HCT116 (cell line): ENCODE results near the gene ARHGEF37. TPM values are rescaled to one million over a fixed set of nuclear protein-coding genes. Genes with fewer than 3 reads are reported as not detected.

ENCODE experiments used
- ATAC-seq: fragments of 200-7000 bp; cut with Tn5 transposase; 2 replicates; pipeline ENCODE4 v1.9.1; 2020; ENCODE audit warnings: mild to moderate bottlenecking, moderate library complexity
- BruUV-seq: library from RNA; stranded (reverse); fragments of 400-500 nt; replicated peaks from 2 replicates; lab custom pipeline; 2021; lab: Mats Ljungman, UMichigan
- CTCF ChIA-PET: fragments of 300-600 bp; sonication (Branson Sonifier 250); formaldehyde crosslinking; loops from one replicate; lab custom pipeline; 2021; ENCODE audit warnings: antibody characterized with exemption; lab: Charles Lee
- POLR2A ChIA-PET: fragments of 300-600, 350-600 bp; sonication (Branson Sonifier 250); formaldehyde crosslinking; loops from one replicate; lab custom pipeline; 2021; ENCODE audit warnings: antibody characterized with exemption; lab: Charles Lee
- RAD21 ChIA-PET, 2 experiments: fragments of 300-600 bp; sonication (Branson Sonifier 250); formaldehyde crosslinking; loops; one replicate each; lab custom pipeline; 2023; ENCODE audit warnings: low total read pairs in 2 of 2; ENCODE audit not compliant: uncharacterized antibody in 2 of 2, unreplicated experiment in 2 of 2, low non-redundant PET in 1 of 2; lab: Charles Lee
- DNase-seq: peaks from one replicate; pipeline ENCODE4 v3.0.0-alpha.2; 2010; ENCODE audit warnings: low read depth, low spot score
- H2AFZ ChIP-seq: fragments of 200-600 bp; shearing (Covaris generic), sonication (generic); 2 replicates; pipeline ENCODE4 v1.6.1; 2017; ENCODE audit warnings: low read depth, mixed run types, mixed read lengths, antibody characterized with exemption, low read length; ENCODE audit not compliant: poor library complexity, severe bottlenecking
- H3K27ac ChIP-seq: 2 replicates; pipeline ENCODE4 v1.5.1; 2012; ENCODE audit warnings: low read depth, low read length
- H3K27me3 ChIP-seq: fragments of 200-600 bp; sonication (generic); 2 replicates; pipeline ENCODE4 v1.6.1; 2016; ENCODE audit warnings: mixed run types, low read length, mixed read lengths; ENCODE audit not compliant: insufficient read depth
- H3K36me3 ChIP-seq, 2 experiments: fragments of 200-500 bp in 1 of 2; fragments of 200-600 bp in 1 of 2; sonication (Bioruptor generic) in 1 of 2; sonication (generic) in 1 of 2; 2 replicates each; pipeline versions ENCODE4 v1.5.1 to v1.6.1; 2014 to 2016; ENCODE audit warnings: low read length in 2 of 2, inconsistent platforms in 1 of 2, mixed read lengths in 1 of 2, mixed run types in 1 of 2; ENCODE audit not compliant: insufficient read depth in 2 of 2, control insufficient read depth in 1 of 2
- H3K4me1 ChIP-seq, 2 experiments: fragments of 200-600 bp in 1 of 2; sonication (generic) in 1 of 2; 2 replicates each; pipeline versions ENCODE4 v1.5.1 to v1.6.1; 2012 to 2017; ENCODE audit warnings: low read length in 2 of 2, inconsistent platforms in 1 of 2, mild to moderate bottlenecking in 1 of 2, mixed read lengths in 1 of 2, mixed run types in 1 of 2, moderate library complexity in 1 of 2; ENCODE audit not compliant: insufficient read depth in 2 of 2, control insufficient read depth in 1 of 2
- H3K4me2 ChIP-seq: fragments of 200-600 bp; sonication (generic); 2 replicates; pipeline ENCODE4 v1.6.1; 2017; ENCODE audit warnings: mixed run types, low read length, mixed read lengths
- H3K4me3 ChIP-seq, 2 experiments: fragments of 200-600 bp in 1 of 2; sonication (generic) in 1 of 2; replicated peaks in 1 of 2; 2 replicates each; pipeline ENCODE4 v1.5.1; 2011 to 2016; ENCODE audit warnings: low read length in 2 of 2, control low read depth in 1 of 2, low read depth in 1 of 2, mild to moderate bottlenecking in 1 of 2, mixed read lengths in 1 of 2, mixed run types in 1 of 2
- H3K79me2 ChIP-seq: fragments of 200-600 bp; sonication (generic); 2 replicates; pipeline ENCODE4 v1.6.1; 2017; ENCODE audit warnings: mild to moderate bottlenecking, mixed run types, low read length, moderate library complexity, mixed read lengths; ENCODE audit not compliant: insufficient read depth
- H3K9ac ChIP-seq: fragments of 200-600 bp; sonication (generic); 2 replicates; pipeline ENCODE4 v1.6.1; 2016; ENCODE audit warnings: low read length, mixed read lengths
- H3K9me2 ChIP-seq: fragments of 200-600 bp; sonication (generic), shearing (Covaris generic); 2 replicates; pipeline ENCODE4 v1.6.1; 2017; ENCODE audit warnings: mixed run types, mild to moderate bottlenecking, moderate library complexity; ENCODE audit not compliant: insufficient read depth
- H3K9me3 ChIP-seq, 2 experiments: fragments of 200-500 bp in 1 of 2; fragments of 200-600 bp in 1 of 2; sonication (Bioruptor generic) in 1 of 2; sonication (generic) in 1 of 2; 2 replicates each; pipeline ENCODE4 v1.6.1; 2014 to 2017; ENCODE audit warnings: low read length in 2 of 2, mixed read lengths in 2 of 2, inconsistent platforms in 1 of 2, low read depth in 1 of 2, mild to moderate bottlenecking in 1 of 2, mixed run types in 1 of 2, moderate library complexity in 1 of 2; ENCODE audit not compliant: control insufficient read depth in 1 of 2, insufficient read depth in 1 of 2
- H4K20me1 ChIP-seq: fragments of 200-600 bp; sonication (generic), shearing (Covaris generic); 2 replicates; pipeline ENCODE4 v1.6.1; 2017; ENCODE audit warnings: mixed run types, mild to moderate bottlenecking, moderate library complexity; ENCODE audit not compliant: insufficient read depth
- ATF3 ChIP-seq: IDR thresholded peaks from 2 replicates; pipeline ENCODE4 v1.6.1; 2012
- EGR1 ChIP-seq: IDR thresholded peaks from 2 replicates; pipeline ENCODE4 v1.6.1; 2012; ENCODE audit warnings: low read depth
- EZH2 ChIP-seq: fragments of 200-600 bp; sonication (generic); IDR thresholded peaks from 2 replicates; pipeline ENCODE4 v1.6.1; 2017; ENCODE audit warnings: antibody characterized with exemption, mixed run types
- JUND ChIP-seq: IDR thresholded peaks from 2 replicates; pipeline ENCODE4 v1.6.1; 2012
- POLR2A ChIP-seq: IDR thresholded peaks from 2 replicates; pipeline ENCODE4 v1.7.0; 2011; ENCODE audit warnings: borderline replicate concordance; ENCODE audit not compliant: insufficient read depth, insufficient read length; ENCODE audit errors: extremely low read depth
- POLR2AphosphoS5 ChIP-seq: IDR thresholded peaks from 2 replicates; pipeline ENCODE4 v1.6.1; 2011; ENCODE audit warnings: mild to moderate bottlenecking, low read depth, low read length, moderate library complexity
- RAD21 ChIP-seq: IDR thresholded peaks from 2 replicates; pipeline ENCODE4 v1.6.1; 2012; ENCODE audit warnings: low read depth, mild to moderate bottlenecking
- SIN3A ChIP-seq: IDR thresholded peaks from 2 replicates; pipeline ENCODE4 v1.6.1; 2012; ENCODE audit warnings: low read depth
- YY1 ChIP-seq: IDR thresholded peaks from 2 replicates; pipeline ENCODE4 v1.6.1; 2011; ENCODE audit warnings: low read length, low read depth, moderate library complexity, mild to moderate bottlenecking; ENCODE audit not compliant: insufficient replicate concordance; ENCODE audit errors: extremely low read depth
- ZBTB33 ChIP-seq: IDR thresholded peaks from 2 replicates; pipeline ENCODE4 v1.6.1; 2011; ENCODE audit warnings: mild to moderate bottlenecking, low read length, moderate library complexity; ENCODE audit not compliant: insufficient replicate concordance; ENCODE audit errors: extremely low read depth
- intact Hi-C: fragments of 100-400 bp; cut with micrococcal nuclease; formaldehyde crosslinking; loops from 2 replicates; pipeline ENCODE4 v1.10.0; 2022
- total RNA-seq: library from RNA; stranded (reverse); gene quantifications from one replicate; pipeline ENCODE4 v1.2.1, GENCODE V29; 2021; ENCODE audit not compliant: unreplicated experiment
- TF ChIP-seq, protein P1 (sequence below), 3 experiments: fragments of 200-600 bp in 1 of 3; sonication (generic) in 1 of 3; IDR thresholded peaks in 2 of 3; conservative IDR thresholded peaks in 1 of 3; 2 replicates each; pipeline ENCODE4 v1.5.1; 2012 to 2017; ENCODE audit warnings: low read depth in 2 of 3, low read length in 2 of 3, antibody characterized with exemption in 1 of 3, borderline replicate concordance in 1 of 3, control low read depth in 1 of 3, mild to moderate bottlenecking in 1 of 3, mixed read lengths in 1 of 3, mixed run types in 1 of 3, moderate library complexity in 1 of 3; ENCODE audit not compliant: insufficient read depth in 1 of 3

ARHGEF37 gene
- total RNA-seq, 1 experiment from 2014 or later, result 7.0 TPM

- H3K9me3 ChIP-seq, result no peaks in the 10 kb centered on the region
- H3K4me1 ChIP-seq, result peaks cover 11 to 58% of the 10 kb centered on the region in 2 experiments; a peak in 3 of 4 replicates
- peak overlapping the region; percentile 99 for H3K9ac ChIP-seq
- ATAC-seq, result 0 out of 2 replicates have a peak, but pooled peaks have one; percentile 3
- H3K27me3 ChIP-seq, result no peaks in the 10 kb centered on the region
- TF ChIP-seq POLR2A (no peak), SIN3A (no peak), POLR2AphosphoS5 (peak; percentile 24; the same call in 1 of the 2 replicates), YY1 (peak; percentile 96), ATF3 (no peak)
- H3K79me2 ChIP-seq, result peaks cover 71% of the 10 kb centered on the region
- ChIA-PET CTCF (interaction anchor here (0.8 to 1.9 kb wide), 2 partner anchors 13 to 101 kb away, joined by 3 to 7 read pairs; no protein-coding TSS in a partner anchor), POLR2A (interaction anchor here (1.6 to 4.5 kb wide), 3 partner anchors 12 to 104 kb away, joined by 4 to 56 read pairs (median 10); no protein-coding TSS in a partner anchor), RAD21 (no interaction called here)
- H3K36me3 ChIP-seq, result peaks cover 12 to 39% of the 10 kb centered on the region in 2 experiments
- peak; percentile 64 for DNase-seq
- peak overlapping the region; percentile 84 for H3K4me2 ChIP-seq
- no TSS peak for BruUV-seq
- H3K4me3 ChIP-seq, result peak overlapping the region; percentile 85 to 99
- H3K9me2 ChIP-seq, result no peaks in the 10 kb centered on the region
- peak overlapping the region; percentile 93 for H3K27ac ChIP-seq
- H4K20me1 ChIP-seq, result peaks cover 6% of the 10 kb centered on the region; the same call in 1 of the 2 replicates
- intact Hi-C loops, result no loop called here
- no peak overlapping the region for H2AFZ ChIP-seq
Observed at GRCh38 chr5:149549461-149550267, 31.6 kb upstream of the ARHGEF37 start.

- ChIA-PET CTCF (interaction anchor here (1.9 kb wide), 1 partner anchor 12 kb away, joined by 7 read pairs; no protein-coding TSS in a partner anchor), POLR2A (interaction anchor here (0.7 to 4.5 kb wide), 5 partner anchors 12 to 104 kb away, joined by 3 to 56 read pairs (median 4); no protein-coding TSS in a partner anchor), RAD21 (no interaction called here)
- Histone ChIP-seq H3K4me1 (peaks cover 11 to 62% of the 10 kb centered on the region in 2 experiments; a peak in 3 of 4 replicates), H3K4me3 (peak overlapping the region; percentile 85 to 99), H3K9me3 (no peaks in the 10 kb centered on the region), H3K27ac (peak overlapping the region; percentile 93), H3K9me2 (no peaks in the 10 kb centered on the region), H3K79me2 (peaks cover 65% of the 10 kb centered on the region), H3K36me3 (peaks cover 9 to 33% of the 10 kb centered on the region in 2 experiments), H3K9ac (peak overlapping the region; percentile 99), H4K20me1 (peaks cover 6% of the 10 kb centered on the region; the same call in 1 of the 2 replicates), H3K27me3 (no peaks in the 10 kb centered on the region), H2AFZ (no peak overlapping the region), H3K4me2 (peak overlapping the region; percentile 84)
- intact Hi-C loops, result no loop called here
- no TSS peak for BruUV-seq
- ATAC-seq (no peak), DNase-seq (no peak)
- TF ChIP-seq EGR1 (no peak), SIN3A (no peak), RAD21 (no peak), JUND (no peak), EZH2 (no peak), ZBTB33 (no peak)
- TF ChIP-seq, protein P1, sequence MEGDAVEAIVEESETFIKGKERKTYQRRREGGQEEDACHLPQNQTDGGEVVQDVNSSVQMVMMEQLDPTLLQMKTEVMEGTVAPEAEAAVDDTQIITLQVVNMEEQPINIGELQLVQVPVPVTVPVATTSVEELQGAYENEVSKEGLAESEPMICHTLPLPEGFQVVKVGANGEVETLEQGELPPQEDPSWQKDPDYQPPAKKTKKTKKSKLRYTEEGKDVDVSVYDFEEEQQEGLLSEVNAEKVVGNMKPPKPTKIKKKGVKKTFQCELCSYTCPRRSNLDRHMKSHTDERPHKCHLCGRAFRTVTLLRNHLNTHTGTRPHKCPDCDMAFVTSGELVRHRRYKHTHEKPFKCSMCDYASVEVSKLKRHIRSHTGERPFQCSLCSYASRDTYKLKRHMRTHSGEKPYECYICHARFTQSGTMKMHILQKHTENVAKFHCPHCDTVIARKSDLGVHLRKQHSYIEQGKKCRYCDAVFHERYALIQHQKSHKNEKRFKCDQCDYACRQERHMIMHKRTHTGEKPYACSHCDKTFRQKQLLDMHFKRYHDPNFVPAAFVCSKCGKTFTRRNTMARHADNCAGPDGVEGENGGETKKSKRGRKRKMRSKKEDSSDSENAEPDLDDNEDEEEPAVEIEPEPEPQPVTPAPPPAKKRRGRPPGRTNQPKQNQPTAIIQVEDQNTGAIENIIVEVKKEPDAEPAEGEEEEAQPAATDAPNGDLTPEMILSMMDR (IDR thresholded peaks at IDR 0.05 in 2 of 3, conservative IDR thresholded peaks at IDR 0.05 in 1 of 3; ENCODE audit: borderline replicate concordance in 1 of 3, insufficient read depth in 1 of 3, low read depth in 2 of 3, low read length in 2 of 3), result no peak
Observed at GRCh38 chr5:149550268-149550583, 31.1 kb upstream of the ARHGEF37 start.
